Stomach smooth muscle (tissue), 2 donors: ENCODE results near the gene ABI3BP.

Experiments
- H3K27ac ChIP-seq: one replicate; pipeline ENCODE4 v1.7.0; 2013; ENCODE audit warnings: mild to moderate bottlenecking, low read length, inconsistent platforms
- H3K27me3 ChIP-seq, 2 donors: one replicate each; pipeline ENCODE4 v1.7.0; 2013; ENCODE audit warnings: low read length in 2 of 2; ENCODE audit not compliant: insufficient read depth in 2 of 2, control insufficient read depth in 1 of 2
- H3K36me3 ChIP-seq, 2 donors: one replicate each; pipeline ENCODE4 v1.7.0; 2013; ENCODE audit warnings: low read length in 2 of 2; ENCODE audit not compliant: control insufficient read depth in 2 of 2, insufficient read depth in 2 of 2
- H3K4me1 ChIP-seq: one replicate; pipeline ENCODE4 v1.7.0; 2013; ENCODE audit warnings: low read length; ENCODE audit not compliant: control insufficient read depth, insufficient read depth
- H3K4me3 ChIP-seq, 2 donors: one replicate each; pipeline ENCODE4 v1.7.0; 2013; ENCODE audit warnings: low read length in 2 of 2
- H3K9ac ChIP-seq, 2 donors: one replicate each; pipeline ENCODE4 v1.7.0; 2013; ENCODE audit warnings: low read length in 2 of 2, mild to moderate bottlenecking in 1 of 2
- H3K9me3 ChIP-seq, 2 donors: one replicate each; pipeline ENCODE4 v1.7.0; 2013; ENCODE audit warnings: low read length in 2 of 2; ENCODE audit not compliant: control insufficient read depth in 2 of 2
- donor health status: healthy.
- donor health status: Pancreatic carcinoma.

The ABI3BP gene

DNA sequence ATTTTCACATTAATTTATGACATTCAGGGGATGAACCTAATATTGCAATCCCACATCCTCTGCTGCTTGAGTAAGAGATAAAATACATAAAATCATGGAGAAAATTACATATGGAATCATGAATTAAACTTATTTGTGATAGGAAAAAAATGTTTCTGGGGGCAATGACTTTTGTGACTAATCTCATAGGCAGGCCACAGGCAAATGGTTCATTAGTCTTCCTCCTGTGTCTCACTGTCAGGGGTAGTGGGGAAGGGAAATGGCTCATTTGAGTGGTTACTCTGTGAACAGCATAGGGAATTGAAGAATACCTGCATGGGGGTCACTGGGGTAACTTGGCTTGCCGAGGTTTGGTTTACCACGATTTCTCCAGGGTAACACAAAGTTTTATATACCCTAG is 211.9 kb downstream of the ABI3BP start:
- Histone ChIP-seq H3K36me3 (peaks cover 29 to 39% of the 10 kb centered on the region in 2 donors), H3K9me3 (peaks cover 0 to 4% of the 10 kb centered on the region in 2 donors), H3K4me3 (no peak overlapping the region), H3K27me3 (no peaks in the 10 kb centered on the region), H3K4me1 (no peaks in the 10 kb centered on the region), H3K9ac (no peak overlapping the region), H3K27ac (no peak overlapping the region)

DNA sequence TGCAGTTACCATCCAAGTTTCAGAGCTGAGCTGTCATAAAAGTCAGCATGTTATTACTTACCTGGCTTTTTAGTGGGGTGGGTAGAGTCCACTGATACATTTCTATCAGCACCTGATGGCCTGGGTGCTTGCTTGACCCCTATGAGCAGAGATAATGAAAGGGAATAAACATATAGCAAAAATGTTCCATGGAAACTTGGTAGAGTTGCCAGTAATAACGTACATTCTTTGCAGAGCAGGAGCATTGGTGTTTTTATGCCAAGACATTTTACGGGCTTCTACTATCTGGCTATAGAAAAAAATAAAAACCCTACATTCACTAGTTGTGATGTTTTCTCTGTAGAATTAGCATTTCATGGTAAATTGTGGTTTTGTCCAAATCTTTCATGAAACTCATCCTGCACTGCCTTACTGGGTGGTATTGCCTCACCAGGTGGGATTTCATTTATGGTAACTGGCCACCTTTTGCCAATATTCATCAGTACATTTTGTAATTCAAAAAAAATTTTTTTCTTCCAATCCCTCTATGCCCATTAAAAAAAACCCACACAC is 213.1 kb downstream of the ABI3BP start:
- H3K36me3 ChIP-seq: peaks cover 35 to 45% of the 10 kb centered on the region in 2 donors
- no peak overlapping the region for H3K9ac ChIP-seq
- no peak overlapping the region for H3K4me3 ChIP-seq
- no peaks in the 10 kb centered on the region for H3K4me1 ChIP-seq
- H3K27ac ChIP-seq: no peak overlapping the region
- H3K9me3 ChIP-seq: no peaks in the 10 kb centered on the region
- H3K27me3 ChIP-seq: no peaks in the 10 kb centered on the region

- H3K27ac ChIP-seq: no peak overlapping the region
- H3K27me3 ChIP-seq: no peaks in the 10 kb centered on the region
- no peak overlapping the region for H3K4me3 ChIP-seq
- peaks cover 36 to 48% of the 10 kb centered on the region in 2 donors for H3K36me3 ChIP-seq
- no peak overlapping the region for H3K9ac ChIP-seq
- no peaks in the 10 kb centered on the region for H3K9me3 ChIP-seq
- H3K4me1 ChIP-seq: no peaks in the 10 kb centered on the region
Observed at GRCh38 chr3:100779480-100779879, 213.7 kb downstream of the ABI3BP start.

DNA sequence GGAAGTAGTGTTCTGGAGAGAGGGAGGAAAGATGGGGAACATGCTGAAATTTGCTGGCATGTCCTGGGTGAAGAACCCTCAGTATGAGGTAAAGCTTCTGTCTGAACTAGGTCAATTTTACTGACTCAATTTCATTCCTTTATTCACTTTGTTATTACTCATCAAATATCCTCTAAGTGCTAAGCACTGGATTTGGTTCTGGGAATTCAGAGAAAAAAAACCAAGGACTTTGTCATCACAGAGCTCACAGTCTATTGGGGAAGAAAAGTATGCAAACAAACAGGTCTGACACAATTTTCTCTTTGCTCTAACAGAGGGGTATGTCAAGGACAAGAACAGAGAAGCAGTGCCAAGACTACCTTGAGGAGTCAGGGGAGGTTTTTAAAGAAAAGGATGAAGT is 215.9 kb downstream of the ABI3BP start:
- no peak overlapping the region for H3K9ac ChIP-seq
- no peak overlapping the region for H3K27ac ChIP-seq
- H3K4me1 ChIP-seq: no peaks in the 10 kb centered on the region
- no peaks in the 10 kb centered on the region for H3K9me3 ChIP-seq
- no peak overlapping the region for H3K4me3 ChIP-seq
- peaks cover 39 to 50% of the 10 kb centered on the region in 2 donors for H3K36me3 ChIP-seq
- no peaks in the 10 kb centered on the region for H3K27me3 ChIP-seq

- Histone ChIP-seq H3K9ac (no peak overlapping the region), H3K4me1 (no peaks in the 10 kb centered on the region), H3K9me3 (no peaks in the 10 kb centered on the region), H3K27me3 (no peaks in the 10 kb centered on the region), H3K27ac (peak overlapping the region; percentile 6), H3K36me3 (peaks cover 39 to 48% of the 10 kb centered on the region in 2 donors), H3K4me3 (no peak overlapping the region)
Observed at GRCh38 chr3:100776746-100777145, 216.5 kb downstream of the ABI3BP start.

- H3K27ac ChIP-seq: peak overlapping the region; percentile 6
Observed at GRCh38 chr3:100776097-100776729, 217.0 kb downstream of the ABI3BP start.

GRCh38 chr3:100775669-100776068 is 217.6 kb downstream of the ABI3BP start:
- Histone ChIP-seq H3K4me3 (no peak overlapping the region), H3K27ac (no peak overlapping the region), H3K9me3 (no peaks in the 10 kb centered on the region), H3K4me1 (no peaks in the 10 kb centered on the region), H3K27me3 (no peaks in the 10 kb centered on the region), H3K9ac (no peak overlapping the region), H3K36me3 (peaks cover 39 to 45% of the 10 kb centered on the region in 2 donors)

More at GRCh38 chr3:100776097-100776729, 217.0 kb downstream of the ABI3BP start:
- Histone ChIP-seq H3K4me3 (no peak overlapping the region), H3K36me3 (peaks cover 39 to 44% of the 10 kb centered on the region in 2 donors), H3K27me3 (no peaks in the 10 kb centered on the region), H3K9me3 (no peaks in the 10 kb centered on the region), H3K9ac (no peak overlapping the region), H3K4me1 (no peaks in the 10 kb centered on the region)

DNA sequence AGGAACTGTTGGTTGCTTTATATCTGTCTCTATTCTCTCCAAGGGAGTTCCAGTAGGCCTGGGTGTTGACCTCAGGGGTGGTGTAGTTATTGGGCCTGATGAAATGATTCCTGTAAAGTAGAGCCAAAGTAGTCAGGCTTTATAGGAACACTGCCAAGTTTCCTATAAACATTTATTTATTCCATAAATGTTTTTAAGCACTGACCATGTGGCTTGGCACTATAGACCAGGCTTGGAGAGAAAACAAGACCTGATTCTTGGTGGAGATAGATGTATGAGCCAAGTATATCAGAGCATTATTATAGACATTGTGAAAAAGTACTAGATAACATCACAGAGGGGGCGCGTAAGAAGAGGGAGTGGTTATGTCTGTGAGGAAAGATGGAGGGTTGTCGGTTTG is 218.0 kb downstream of the ABI3BP start:
- Histone ChIP-seq H3K9me3 (no peaks in the 10 kb centered on the region), H3K27ac (no peak overlapping the region)

DNA sequence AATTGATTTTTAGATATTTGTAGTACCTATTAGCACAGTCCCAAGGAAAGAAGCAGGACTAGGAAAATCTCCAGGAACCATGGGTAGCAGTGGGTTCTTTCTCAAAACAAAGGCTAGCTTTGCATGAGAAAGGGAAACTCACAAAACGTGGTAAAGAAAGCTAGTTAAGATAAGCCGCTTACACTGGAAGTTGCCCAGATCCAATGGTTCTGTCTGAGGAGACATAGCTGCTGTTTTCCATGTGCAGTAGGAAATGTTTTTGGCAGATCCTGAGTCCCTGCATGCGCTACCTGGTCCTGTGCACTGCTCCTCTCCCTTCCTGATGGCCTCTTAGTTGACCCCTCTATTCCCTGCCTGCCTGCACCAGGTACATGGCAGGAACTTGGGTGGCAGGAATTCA is 223.5 kb downstream of the ABI3BP start:
- no peak overlapping the region for H3K4me3 ChIP-seq
- no peaks in the 10 kb centered on the region for H3K9me3 ChIP-seq
- H3K9ac ChIP-seq: no peak overlapping the region
- no peaks in the 10 kb centered on the region for H3K27me3 ChIP-seq
- H3K27ac ChIP-seq: no peak overlapping the region
- H3K4me1 ChIP-seq: no peaks in the 10 kb centered on the region
- H3K36me3 ChIP-seq: peaks cover 15 to 23% of the 10 kb centered on the region in 2 donors

More for the DNA sequence above, 218.0 kb downstream of the ABI3BP start:
- peaks cover 42 to 49% of the 10 kb centered on the region in 2 donors for H3K36me3 ChIP-seq
- no peaks in the 10 kb centered on the region for H3K4me1 ChIP-seq
- H3K4me3 ChIP-seq: no peak overlapping the region
- no peaks in the 10 kb centered on the region for H3K27me3 ChIP-seq
- H3K9ac ChIP-seq: no peak overlapping the region

GRCh38 chr3:100766069-100766468 is 227.2 kb downstream of the ABI3BP start:
- H3K9ac ChIP-seq: no peak overlapping the region
- peaks cover 20 to 24% of the 10 kb centered on the region in 2 donors for H3K36me3 ChIP-seq
- H3K27ac ChIP-seq: no peak overlapping the region
- no peaks in the 10 kb centered on the region for H3K4me1 ChIP-seq
- H3K27me3 ChIP-seq: no peaks in the 10 kb centered on the region
- no peaks in the 10 kb centered on the region for H3K9me3 ChIP-seq
- H3K4me3 ChIP-seq: no peak overlapping the region

- H3K4me1 ChIP-seq: no peaks in the 10 kb centered on the region
- H3K4me3 ChIP-seq: no peak overlapping the region
- no peak overlapping the region for H3K9ac ChIP-seq
- no peaks in the 10 kb centered on the region for H3K27me3 ChIP-seq
- H3K36me3 ChIP-seq: peaks cover 16 to 24% of the 10 kb centered on the region in 2 donors
- H3K9me3 ChIP-seq: no peaks in the 10 kb centered on the region
- no peak overlapping the region for H3K27ac ChIP-seq
Observed at GRCh38 chr3:100765437-100765975, 227.7 kb downstream of the ABI3BP start.
